Kasumi-1 (cell line): ENCODE measurements around the gene DNMT3L.
"Not testable (repeated sequence)": the region's sequence is repeated elsewhere in the genome, so short reads cannot be mapped to it uniquely, and the experiment has no call there.

Experiments
- DNase-seq, 2 experiments: peaks; one replicate each; lab custom pipeline; 2025; lab: John Stamatoyannopoulos, UW

Gene DNMT3L

GRCh38 chr21:44249204-44250037 is 12.3 kb downstream of the DNMT3L start:
- not testable (repeated sequence) for DNase-seq

- not testable (repeated sequence) for DNase-seq
Observed at GRCh38 chr21:44247904-44248303, 13.8 kb downstream of the DNMT3L start.

GRCh38 chr21:44243980-44244379 is 17.7 kb downstream of the DNMT3L start:
- DNase-seq, result not testable (repeated sequence)

- DNase-seq, result not testable (repeated sequence)
Observed at GRCh38 chr21:44241281-44241680, 20.4 kb downstream of the DNMT3L start.

- DNase-seq, result not testable (repeated sequence)
Observed at GRCh38 chr21:44240842-44241241, 20.9 kb downstream of the DNMT3L start, which contains the start of gene ICOSLG. TSS of gene ICOSLG (minus strand) at chr21:44240943. CDS start at chr21:44240817, 126 bp downstream.

- DNase-seq, result not testable (repeated sequence)
Observed at GRCh38 chr21:44240353-44240752, 21.3 kb downstream of the DNMT3L start.

DNA sequence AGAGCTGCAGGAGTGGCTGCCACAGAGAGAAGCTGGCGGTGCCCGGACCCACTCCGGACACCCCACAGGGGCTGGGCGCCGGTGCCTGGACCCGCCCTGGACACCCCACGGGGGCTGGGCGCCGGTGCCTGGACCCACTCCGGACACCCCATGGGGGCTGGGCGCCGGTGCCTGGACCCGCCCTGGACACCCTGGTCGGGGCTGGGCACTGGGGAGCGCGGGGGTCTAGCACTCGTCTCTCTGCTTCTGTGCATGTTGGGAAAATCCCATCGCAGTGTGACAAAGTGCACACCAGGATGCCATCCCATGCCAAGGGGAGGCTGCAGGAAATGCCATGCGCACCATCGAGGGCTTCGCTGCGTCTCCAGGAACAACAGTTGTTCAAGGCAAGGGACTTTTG is 32.1 kb downstream of the DNMT3L start:
- not testable (repeated sequence) for DNase-seq

DNA sequence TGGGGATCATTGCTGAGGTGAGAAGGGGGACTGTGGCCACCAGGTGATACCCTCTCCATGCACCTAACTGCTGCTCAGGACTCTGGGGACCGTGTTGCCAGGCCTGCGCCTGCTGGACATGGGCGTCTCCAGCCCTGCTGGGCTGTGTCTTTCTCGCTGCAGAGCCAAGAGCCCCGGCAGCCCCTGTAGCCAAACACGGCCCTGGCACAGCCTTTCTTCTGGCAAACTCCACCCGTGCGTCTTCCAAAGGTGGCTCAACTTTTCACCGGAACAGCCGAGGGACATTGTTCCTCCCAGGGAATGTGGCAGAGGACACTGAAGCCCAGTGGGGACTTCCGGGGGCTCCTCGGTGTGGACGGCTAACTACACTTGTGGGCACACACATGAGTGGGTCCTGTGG is 33.6 kb downstream of the DNMT3L start:
- not testable (repeated sequence) for DNase-seq

GRCh38 chr21:44227614-44228013 is 34.1 kb downstream of the DNMT3L start:
- not testable (repeated sequence) for DNase-seq

- DNase-seq, result not testable (repeated sequence)
Observed at GRCh38 chr21:44225605-44226004, 36.1 kb downstream of the DNMT3L start.

DNA sequence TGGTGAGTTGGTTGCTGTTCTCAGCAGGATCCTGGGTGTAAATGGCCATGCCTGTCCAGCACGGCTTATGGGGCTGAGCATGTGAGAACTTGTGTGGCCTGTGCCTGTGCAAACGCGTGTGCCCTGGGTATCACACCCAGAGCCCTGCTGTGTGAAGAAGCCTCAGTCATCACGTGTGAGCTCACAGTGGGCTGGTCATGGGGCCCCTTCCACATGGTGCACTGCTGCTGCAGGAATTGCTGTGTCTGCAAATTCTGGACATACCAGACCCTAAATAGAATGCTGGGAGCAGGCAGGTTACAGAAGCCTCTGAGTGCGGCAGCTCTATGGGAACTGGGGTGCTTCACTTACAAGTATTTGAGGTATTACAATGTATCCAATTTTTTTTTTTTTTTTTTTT is 38.4 kb downstream of the DNMT3L start:
- DNase-seq, result not testable (repeated sequence)

DNA sequence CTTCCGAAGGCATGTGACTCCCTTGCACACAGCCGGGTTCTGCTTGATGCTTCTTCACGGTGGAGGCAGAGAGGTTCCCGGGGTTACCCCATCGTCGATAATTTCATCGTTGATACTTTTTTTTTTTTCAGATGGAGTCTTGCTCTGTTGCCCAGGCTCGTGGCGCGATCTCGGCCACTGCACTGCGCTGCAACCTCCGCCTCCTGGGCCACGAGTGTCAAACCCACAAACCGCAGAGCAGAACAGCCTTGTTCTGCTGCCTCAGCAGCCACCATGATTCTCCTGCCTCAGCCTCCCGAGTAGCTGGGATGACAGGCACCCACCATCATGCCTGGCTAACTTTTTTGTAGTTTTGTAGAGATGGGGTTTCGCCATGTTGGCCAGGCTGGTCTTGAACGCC is 41.0 kb downstream of the DNMT3L start:
- not testable (repeated sequence) for DNase-seq

- DNase-seq, result not testable (repeated sequence)
Observed at GRCh38 chr21:44218461-44218860, 43.2 kb downstream of the DNMT3L start.

DNA sequence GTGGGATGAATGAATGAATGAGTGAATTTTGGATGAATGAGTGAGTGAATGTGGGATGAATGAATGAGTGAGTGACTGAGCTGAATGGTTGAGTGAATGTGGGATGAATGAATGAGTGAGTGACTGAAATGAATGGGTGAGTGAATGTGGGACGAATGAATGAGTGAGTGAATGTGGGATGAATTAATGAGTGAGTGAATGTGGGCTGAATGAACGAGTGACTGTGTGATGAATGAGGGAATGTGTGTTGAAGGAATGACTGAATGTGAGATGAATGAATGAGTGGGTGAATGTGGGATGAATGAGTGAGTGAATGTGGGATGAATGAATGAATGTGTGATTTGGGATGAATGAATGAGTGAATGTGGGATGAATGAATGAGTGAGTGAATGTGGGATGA is 49.7 kb downstream of the DNMT3L start:
- not testable (repeated sequence) for DNase-seq

DNA sequence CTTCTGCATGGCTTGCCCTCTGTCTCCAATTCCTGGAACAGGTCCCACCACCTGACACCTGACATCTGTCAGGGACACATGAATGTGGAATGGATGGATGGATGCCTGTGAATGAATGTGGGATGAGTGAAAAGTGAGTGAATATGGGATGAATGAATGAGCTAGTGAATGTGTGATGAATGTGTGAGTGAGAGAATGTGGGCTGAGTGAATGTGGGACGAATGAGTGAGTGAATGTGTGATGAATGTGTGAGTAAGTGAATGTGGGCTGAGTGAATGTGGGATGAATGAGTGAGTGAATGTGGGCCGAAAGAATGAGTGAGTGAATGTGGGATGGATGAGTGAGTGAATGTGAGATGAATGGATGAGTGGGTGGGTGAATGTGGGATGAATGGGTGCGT is 50.1 kb downstream of the DNMT3L start:
- not testable (repeated sequence) for DNase-seq

DNA sequence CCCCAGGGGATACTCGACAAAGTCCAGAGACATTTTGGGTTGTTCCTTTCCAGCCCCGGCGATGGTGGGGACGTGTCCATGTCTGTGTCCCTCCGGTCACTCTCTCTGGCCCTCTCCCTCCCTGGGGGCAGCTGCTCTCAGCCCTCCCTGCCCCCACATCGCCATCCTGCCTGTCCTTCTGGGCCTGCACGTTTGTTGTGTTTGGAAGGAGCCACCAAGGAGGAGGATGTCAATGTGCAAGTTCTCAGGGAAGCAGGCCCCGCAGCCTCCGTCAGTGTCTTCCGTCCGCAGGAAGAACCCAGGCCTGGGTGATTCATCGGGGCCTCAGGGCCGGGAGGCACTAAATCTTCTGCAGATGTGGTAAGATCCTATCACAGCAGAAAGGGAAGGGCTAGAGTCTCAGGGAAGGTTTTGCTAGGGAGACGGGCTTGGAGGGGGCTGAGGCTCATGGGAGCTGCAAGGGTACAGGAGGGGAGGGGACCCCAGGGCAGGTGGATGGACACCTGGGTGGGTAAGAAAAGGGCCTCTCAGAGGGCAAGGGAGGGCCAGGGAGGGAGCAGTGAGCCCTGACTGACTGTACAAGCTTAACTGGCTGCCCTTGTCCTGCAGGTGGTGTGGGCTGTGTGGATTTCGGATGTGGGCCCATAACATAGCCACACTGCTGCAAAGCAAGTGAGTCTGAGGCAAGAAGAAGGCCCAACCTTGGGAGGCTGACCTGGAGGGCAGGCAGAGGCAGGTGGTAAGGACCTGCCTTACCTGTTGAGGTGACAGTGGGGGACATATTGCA is 53.6 kb downstream of the DNMT3L start:
- DNase-seq, result not testable (repeated sequence)

GRCh38 chr21:44206698-44207676 is 54.7 kb downstream of the DNMT3L start:
- DNase-seq, result not testable (repeated sequence)

- not testable (repeated sequence) for DNase-seq
Observed at GRCh38 chr21:44206187-44206586, 55.5 kb downstream of the DNMT3L start.

GRCh38 chr21:44202590-44203299 is 59.0 kb downstream of the DNMT3L start:
- DNase-seq, result not testable (repeated sequence)

- DNase-seq, result not testable (repeated sequence)
Observed at GRCh38 chr21:44199997-44200396, 61.7 kb downstream of the DNMT3L start.

DNA sequence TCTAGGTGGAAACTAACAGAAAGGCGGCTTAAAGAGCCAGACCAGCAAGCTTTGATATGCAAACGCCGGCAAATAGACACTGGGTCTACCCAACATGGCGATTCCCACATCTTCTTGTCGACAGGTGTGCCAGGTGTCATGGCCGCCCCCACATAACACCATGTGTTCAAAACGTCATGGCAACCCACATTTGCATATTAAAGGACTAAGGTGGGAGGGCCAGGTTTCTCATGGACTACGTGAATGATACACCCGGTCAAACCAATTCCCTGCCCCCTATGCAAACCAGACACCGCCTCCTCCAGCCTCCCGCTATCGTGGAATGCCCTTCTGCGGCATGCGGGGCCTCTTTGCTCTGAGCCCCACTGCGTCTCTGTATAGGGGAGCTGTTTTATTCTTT is 62.2 kb downstream of the DNMT3L start:
- no peak for DNase-seq
